GM18511 (cell line): ENCODE data around the gene PANX1.
"Not testable (repeated sequence)": the region's sequence is repeated elsewhere in the genome, so short reads cannot be mapped to it uniquely, and the experiment has no call there.

Experiments used
- ATAC-seq: cut with Tn5 transposase; IDR thresholded peaks from one replicate; pipeline ENCODE4 v1.9.1; 2021; ENCODE audit warnings: mild to moderate bottlenecking, moderate library complexity; ENCODE audit not compliant: unreplicated experiment

Gene PANX1

DNA sequence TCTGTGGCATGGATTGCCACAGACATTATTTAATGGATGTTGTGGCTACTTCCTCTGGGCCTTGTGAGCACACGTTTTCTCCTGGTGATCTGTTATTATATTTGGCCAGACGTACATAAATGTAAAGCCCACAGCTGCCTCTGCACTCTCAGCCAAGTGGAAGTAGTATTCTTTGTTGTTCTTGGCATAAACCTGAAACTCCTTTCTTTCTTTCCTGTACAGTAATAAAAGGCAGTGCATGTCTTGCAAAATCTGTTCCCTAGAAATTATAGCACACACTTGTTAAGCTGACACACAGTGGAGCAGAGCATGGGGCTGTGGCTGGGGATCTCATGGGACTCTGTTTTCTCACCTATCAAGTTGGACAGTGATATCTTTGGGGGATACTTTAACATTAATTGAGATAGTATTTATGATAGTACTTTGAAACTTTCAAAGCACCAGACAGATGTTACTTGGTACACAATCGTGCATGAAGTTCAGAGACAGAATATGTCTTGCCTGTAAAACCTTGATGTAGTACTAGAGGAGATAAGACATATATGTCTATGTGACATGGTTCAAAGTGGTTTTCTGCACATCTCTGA, 20.9 kb downstream of the PANX1 start:
- ATAC-seq, result no peak

DNA sequence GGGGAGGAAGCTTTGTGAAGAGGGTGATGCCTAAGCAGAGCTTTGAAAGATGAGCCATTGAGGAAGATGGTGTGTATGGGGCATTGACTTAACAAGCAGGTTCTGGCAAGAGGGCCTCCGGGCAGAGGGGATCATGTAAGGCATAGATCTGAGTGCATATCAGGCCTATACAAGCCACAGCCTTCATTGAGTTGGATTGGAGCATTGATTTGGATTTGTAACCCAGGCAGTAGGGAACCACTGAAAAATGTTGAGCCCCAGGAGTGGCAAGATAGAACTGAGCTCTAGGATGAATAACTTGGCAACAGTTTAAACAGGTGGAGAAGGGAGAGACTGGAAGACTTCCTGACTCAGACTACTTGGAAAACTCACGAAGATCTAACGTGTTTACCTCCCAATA, 21.4 kb downstream of the PANX1 start:
- ATAC-seq, result no peak

DNA sequence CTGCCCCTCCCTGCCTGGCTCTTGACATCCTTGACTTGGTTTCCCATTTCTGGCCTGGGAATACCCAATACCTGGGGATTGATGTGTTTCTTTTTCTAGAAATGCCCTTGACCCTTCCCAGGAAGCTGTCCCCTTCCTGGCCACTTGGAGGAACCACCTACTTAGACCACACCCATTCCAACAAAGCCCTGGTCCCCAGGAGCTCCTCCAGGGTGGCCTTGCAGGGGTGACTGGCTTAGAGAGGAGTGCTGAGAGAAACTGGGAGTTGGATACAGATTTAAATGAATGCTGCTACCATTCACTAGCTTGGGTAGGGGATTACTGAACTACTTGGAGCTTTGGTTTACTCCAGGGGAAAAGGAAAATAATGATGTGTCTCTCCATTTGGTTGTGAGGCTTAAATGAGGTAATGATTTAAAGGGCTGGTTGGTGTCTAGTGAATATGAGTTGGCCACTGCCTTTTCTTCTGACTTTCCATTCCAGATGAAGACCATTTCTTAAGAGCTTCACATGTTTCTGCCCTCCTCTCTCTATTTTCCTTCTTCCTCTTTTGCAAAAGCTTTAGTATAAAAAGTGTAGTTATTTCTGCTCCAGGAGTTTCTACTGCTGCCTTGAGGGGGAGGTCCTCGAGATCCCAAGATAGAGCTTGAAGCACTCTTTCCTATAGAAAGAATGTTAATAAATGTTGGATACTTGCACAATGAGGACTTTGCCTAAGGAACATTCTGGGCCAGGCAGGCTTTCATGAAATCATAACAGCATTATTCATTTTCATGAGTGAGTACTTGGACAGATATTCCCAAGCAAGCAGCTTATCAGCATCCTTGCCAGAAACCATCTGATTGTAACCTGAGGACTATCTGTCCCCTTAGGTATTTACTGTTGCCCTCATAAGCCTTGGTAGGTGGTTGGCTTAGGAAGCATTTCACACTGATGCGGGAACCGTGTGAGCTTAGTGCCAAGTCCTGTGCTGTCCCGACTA, 22.4 kb downstream of the PANX1 start:
- ATAC-seq, result no peak

DNA sequence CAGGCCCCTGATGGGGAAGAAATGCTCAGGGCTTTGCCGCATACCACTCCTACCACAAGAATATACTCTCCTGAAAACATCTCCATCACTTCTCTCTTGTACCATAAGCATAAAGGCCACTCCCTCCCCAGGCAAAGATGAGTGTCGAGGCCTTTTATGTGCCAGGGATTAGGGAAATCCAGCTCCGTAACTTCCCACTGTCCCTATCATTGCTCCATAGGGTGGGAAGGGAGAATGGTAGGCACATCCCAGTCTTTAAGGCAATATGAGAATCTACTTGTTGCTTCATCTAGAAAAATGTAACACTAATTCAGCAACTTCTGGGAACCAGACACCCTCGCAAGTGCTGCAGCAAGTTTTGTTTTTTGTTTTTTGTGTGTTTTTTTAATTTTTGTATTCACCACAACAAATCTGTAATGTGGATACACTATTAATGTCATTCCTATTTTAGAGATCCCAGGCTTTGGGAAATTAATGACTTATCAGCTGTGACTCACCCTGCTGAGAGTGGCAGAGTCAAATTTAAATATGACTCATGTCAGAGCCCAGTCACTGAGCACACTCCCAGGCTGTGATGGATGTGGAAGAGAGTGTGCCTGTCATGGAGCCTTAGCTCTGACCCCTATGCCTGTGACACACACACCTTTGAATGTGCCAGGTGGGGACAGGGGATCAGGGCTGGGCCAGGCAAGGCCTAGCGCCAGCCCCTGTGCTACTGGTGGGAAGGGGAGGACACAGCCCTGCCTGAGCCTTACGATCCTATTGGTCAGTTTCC, 23.4 kb downstream of the PANX1 start:
- ATAC-seq, result peak; percentile 54

DNA sequence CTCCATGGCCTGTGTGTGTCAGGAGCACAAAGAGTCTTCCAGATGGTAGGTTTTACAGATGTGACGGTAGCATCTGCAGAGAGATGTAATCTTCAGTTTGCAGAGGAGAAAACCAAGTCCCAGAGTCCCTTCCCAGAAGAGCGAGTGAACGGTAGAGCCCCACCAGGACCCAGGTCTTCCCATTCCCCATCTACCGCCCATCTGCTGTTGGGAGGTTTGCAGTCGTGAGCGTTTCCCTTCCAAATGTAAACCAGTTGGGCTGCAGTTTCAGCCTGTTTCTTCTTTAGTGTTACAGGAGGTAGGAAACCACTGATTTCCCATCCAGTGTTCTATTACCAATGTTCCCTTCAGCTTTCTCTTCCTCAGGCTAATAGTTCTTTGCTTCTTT, 24.0 kb downstream of the PANX1 start:
- ATAC-seq, result no peak

DNA sequence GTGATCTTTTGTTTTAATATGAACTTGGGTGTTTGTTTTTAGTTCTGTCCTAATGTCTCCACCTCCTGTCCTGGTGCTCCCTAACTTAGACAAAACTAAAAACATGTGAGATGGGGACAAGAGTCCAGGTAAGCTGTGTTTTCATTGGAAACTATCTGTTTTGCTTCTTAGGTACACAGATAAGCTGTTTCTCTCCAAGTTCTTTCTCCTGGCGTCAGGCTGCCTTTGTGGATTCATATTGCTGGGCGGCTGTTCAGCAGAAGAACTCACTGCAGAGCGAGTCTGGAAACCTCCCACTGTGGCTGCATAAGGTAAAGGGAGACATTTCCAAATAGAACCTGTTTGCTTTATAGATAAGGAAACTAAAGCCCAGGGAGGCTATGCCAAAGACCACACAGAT, 24.7 kb downstream of the PANX1 start:
- no peak for ATAC-seq

DNA sequence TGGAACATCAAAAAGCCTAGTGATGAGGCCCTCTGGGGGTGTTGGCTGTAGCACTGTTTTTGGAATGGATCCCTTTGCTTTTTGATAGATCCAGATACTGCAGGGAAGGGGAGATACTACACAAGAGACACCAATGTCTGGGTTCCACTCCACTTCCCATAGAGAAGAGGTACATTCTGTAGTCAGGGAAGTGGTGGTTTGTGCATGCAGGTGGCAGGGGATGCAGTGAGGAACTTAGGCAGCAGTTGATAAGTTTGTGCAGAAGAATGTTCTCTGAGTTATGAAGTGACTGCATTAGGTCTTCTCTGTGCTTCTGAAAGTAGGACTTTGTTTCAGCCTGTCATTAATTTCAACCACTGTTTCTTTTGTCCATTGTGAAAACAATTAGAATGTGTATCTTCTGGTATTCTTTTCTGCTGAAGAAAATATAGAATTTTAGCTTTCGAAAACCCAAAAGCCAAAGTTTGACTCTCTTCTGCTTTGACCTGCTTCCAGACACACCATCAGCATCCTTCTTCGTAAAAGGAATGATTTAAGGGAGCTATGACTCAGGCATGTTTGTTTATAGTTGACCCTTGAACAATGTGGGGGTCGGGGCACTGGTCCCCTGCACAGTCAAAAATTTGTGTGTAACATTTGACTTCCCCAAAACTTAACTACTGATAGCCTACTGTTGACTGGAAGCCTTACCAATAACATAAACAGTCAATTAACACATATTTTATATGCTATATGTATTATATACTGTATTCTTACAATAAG, 25.6 kb downstream of the PANX1 start:
- no peak for ATAC-seq

DNA sequence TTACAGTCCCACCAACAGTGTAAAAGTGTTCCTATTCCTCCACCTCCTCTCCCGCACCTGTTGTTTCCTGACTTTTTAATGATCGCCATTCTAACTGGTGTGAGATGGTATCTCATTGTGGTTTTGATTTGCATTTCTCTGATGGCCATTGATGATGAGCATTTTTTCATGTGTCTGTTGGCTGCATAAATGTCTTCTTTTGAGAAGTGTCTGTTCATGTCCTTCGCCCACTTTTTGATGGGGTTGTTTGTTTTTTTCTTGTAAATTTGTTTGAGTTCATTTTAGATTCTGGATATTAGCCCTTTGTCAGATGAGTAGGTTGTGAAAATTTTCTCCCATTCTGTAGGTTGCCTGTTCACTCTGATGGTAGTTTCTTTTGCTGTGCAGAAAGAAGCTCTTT, 28.7 kb downstream of the PANX1 start:
- not testable (repeated sequence) for ATAC-seq

DNA sequence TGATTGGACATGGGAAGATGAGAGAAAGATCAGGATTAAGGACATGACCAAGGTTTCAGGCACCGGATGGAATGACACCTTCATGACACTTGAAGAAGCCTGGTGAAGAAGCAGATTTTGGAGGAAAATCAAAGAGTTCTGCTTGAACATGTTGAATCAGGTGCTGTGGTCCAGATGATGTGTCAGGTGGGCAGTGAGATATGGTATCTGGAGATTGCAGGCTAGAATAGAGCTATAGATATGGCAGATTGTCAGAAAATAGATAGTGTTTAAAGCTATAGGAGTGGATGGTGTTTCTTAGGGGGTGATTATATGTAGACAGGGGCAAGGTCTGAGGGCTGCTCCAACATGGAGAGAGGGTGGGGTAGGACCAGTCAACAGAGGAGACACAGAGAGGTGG, 40.2 kb downstream of the PANX1 start:
- ATAC-seq, result no peak

DNA sequence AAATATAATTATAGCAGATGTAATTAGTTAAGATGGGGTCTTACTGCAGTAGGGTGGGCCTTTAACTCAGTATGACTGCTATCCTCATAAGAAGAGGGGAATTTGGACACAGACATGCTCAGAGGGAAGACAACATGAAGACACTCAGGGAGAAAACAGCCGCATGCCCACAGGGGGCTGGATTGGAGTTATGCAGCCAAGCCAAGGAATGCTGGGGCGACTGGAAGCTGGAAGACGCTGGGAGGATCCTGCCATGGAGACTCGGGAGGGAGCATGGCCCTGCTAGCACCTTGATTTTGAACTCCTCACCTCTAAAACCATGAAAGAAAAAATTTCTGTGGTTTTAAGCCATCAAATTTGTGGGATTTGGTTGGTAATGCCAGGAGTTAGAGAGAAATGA, 40.9 kb downstream of the PANX1 start:
- no peak for ATAC-seq

DNA sequence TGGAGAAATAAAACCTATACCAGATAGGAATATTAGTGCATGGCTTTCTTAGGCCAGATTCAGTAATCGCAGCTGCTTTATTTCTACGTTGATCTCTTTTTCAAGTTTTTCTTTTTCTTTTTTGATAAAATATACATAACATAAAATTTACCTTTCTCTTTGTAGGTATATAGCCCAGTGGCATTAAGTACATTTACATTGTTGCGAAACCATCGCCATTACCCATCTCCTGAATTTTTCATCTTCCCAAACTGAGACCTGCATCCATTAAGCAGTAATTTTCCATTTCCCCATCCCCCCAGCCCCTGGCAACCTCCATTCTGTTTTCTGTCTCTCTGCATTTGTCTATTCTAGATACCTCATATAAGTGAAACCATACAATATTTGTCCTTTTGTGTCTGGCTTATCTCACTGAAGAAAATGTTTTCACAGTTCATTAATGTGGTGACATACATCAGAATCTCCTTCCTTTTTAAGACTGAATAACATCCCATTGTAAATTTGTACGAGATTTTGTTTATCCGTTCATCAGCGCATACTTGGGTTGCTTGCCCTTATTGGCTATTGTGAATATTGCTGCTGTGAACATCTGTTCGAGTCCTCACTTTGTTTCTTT, 41.4 kb downstream of the PANX1 start:
- no peak for ATAC-seq

DNA sequence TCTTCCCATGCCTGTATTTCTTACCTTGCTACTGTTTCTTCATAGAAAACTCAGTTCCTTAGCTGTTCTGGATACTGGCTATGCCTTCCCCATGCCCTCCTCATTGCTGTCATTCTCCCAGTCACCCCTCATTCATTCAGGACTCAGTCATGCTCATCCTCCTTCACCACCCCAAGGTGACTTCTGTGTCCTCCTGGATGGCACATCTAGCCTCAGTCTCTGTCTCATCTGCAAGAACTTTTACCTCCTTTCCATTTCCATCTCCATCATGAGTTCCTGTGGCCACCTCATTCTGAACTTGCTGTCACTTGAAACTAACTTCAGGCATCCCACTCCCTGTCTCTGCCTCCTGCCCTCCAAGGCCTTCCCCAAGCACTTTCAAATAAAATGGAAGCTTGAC, 42.3 kb downstream of the PANX1 start:
- ATAC-seq, result no peak

DNA sequence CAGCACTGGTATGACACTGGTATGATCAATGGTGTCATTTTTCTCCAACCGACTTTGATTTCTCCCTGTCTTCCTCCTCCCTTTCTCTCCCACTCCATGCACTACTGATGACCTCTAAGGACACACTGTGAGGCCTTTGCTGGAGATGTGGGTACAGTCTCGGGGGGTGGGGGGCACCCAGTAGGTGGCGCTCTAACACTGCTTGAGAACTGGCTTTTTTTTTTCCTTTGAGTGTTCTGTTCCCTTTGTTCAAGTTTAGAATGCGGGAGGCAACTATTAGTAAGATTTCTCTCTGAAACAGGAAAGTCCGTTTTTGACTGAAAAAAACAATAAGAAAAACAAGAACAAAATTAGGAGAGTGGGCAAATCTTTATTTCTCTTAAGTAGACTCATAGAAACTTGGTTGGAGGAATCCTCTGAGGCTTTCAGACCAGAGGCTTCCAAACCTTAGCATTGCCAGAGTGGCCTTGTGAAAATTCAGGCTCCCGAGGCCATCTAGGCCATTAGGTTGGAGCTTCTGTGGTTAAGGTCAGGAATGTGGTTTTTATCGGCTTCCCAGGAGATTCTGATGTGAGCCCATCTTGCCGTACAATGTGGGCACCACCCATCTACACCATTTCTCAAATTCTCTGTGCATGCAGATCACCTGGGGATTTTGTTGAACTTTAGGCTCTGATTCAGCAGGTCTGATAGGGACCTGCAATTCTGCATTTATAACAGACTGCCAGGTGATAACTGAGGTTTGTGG, 43.2 kb downstream of the PANX1 start:
- ATAC-seq, result peak; percentile 73

DNA sequence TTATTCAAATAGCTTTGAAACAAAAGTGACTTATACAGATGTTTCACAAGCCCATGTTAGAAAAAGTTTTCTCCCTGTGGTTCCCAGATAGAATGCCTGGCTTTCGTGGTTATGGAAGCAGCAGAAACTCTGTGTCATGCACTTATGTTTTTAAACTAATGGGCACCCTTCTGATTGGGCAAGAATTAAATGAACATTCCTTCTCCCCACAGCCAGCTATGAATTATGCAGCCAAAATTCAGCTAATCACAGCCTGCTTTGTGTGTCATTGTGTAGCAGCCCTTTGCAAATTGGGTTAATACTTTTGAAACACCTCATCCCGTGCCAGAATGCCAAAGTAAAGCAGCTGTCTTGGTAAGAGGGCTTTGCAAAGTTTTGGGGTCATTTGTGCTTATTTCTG, 46.9 kb downstream of the PANX1 start:
- no peak for ATAC-seq

DNA sequence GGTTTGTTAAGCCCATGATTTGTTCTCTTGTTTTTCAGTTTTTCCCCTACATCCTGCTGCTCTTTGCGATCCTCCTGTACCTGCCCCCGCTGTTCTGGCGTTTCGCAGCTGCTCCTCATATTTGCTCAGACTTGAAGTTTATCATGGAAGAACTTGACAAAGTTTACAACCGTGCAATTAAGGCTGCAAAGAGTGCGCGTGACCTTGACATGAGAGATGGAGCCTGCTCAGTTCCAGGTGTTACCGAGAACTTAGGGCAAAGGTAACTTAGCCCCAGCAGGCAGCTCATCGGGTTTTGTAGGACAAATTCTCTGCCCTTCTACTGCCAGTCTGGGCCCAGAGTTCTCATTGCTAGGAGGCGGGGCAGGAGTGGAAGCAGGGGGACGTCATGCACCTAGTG, 49.7 kb downstream of the PANX1 start:
- ATAC-seq, result no peak

DNA sequence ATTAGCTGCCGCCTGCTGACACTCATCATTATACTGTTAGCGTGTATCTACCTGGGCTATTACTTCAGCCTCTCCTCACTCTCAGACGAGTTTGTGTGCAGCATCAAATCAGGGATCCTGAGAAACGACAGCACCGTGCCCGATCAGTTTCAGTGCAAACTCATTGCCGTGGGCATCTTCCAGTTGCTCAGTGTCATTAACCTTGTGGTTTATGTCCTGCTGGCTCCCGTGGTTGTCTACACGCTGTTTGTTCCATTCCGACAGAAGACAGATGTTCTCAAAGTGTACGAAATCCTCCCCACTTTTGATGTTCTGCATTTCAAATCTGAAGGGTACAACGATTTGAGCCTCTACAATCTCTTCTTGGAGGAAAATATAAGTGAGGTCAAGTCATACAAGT, 51.1 kb downstream of the PANX1 start:
- ATAC-seq, result no peak

DNA sequence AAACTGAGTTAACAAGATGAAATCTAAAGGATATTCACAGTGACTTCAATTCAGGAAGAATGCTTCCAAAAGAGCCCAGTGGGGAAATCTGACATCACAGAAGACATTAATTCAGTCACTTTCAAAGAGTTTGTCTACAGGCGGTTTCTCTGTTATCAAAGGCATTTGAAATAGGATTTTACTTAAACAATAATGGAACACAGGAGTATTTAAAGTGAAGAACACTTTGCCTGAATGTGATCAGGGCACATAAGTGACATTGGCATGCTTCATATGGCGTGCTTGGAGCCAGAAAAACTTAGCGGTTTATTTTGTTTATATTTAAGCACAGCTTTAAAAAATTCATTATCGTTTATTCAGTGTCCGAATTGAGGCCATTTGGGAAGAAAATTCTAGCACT, 52.9 kb downstream of the PANX1 start:
- no peak for ATAC-seq

DNA sequence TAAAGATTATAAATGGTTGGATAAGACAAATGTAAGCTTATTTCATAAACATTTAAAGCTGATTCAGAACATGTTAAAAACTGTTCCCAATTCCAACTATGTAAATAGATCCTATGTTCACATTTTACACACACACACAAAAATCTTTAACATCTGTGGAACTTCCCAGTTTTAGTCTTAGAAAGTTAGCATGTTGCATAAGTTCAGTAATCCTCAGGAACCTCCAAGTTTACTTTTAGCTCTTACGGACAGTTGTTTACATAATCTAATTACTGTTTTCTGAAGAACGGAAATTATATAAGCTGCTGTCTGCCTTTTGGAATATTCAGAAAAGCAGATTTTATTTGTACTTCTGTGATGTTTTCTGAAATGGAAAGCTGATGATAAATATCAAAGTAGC, 53.3 kb downstream of the PANX1 start:
- ATAC-seq, result no peak

DNA sequence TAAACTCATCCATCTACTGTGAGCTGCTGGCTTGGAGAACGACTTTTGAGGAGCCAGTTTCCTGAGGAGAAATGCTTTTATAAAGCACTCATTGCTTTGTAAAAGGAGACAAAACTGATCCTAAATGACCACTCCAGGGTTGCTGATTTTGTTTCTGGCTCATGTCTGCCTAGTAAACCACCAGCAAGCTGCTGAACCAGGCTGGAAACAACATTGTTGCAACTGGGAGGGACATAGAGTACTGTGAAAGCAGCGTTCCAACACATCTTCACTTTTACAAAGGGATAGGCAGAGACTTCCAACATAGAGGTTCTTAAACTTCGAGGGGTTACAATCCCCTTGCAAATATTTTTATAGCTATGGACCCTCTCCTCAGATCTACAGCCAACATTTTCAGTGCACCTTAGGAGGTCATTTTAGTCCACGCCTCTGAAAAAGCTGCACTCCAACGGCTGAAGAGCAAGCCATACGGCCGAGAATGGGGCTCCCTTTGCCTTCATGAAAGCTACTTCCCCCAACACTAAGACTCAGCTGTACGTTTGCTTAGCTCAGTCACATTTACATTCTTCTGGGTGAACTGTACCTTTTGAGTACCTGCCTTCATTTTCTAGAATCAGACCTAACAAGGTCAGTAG, 54.7 kb downstream of the PANX1 start:
- peak; percentile 11 for ATAC-seq
